ENCODE results near the gene PRDM7.

PRDM7 gene

DNA sequence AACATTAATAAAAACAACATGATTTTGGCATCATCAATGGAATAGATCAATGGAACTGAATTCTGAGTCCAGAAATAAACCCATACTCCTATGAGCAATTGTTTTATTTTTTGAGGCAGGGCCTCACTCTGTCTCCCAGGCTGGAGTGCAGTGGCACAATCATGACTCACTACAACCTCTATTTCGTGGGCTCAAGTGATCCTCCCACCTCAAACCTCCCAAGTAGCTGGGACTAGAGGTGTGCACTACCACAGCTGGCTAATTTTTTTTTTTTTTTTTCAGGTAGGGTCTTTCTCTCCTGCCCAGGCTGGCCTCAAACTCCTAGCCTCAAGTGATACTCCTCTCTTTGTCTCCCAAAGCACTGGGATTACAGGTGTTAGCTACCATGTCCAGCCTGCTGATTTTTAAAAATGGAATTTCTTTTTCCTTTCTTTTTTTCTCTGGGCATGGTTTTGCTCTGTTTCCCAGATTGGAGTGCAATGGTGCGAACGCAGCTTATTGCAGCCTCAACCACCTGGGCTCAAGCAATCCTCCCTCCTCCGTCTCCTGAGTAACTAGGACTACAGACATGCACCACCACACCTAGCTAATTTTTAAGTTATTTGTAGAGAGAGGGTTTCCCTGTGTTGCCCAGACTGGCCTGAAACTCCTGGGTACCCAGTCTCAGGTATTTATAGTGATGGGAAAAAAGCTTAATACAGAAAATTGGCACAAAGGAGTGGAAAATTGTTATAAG, 7.3 kb upstream of the PRDM7 start:
- no peak overlapping the region for H3K4me3 ChIP-seq (ENCODE audit: low read length)

DNA sequence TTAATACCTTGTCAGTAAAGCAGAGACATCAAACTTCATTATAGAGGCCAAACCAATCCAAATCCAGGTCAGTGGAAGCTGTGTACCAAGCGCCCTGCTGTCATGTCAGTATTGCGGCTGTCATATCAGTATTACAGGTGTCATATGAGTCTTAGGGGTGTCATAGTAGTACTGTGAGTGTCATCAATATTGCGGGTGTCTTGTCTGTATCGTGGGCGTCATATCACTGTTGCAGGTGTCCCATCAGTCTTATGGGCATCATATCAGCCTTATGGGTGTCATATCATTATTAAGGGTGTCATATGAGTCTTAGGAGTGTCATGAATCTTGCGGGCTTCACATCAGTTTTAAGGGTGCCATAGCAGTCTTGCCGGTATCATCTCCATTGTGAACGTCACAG, 6.0 kb upstream of the PRDM7 start:
- DNase-seq (ENCODE audit: low read depth) = no peak
- TF ChIP-seq, protein P1, sequence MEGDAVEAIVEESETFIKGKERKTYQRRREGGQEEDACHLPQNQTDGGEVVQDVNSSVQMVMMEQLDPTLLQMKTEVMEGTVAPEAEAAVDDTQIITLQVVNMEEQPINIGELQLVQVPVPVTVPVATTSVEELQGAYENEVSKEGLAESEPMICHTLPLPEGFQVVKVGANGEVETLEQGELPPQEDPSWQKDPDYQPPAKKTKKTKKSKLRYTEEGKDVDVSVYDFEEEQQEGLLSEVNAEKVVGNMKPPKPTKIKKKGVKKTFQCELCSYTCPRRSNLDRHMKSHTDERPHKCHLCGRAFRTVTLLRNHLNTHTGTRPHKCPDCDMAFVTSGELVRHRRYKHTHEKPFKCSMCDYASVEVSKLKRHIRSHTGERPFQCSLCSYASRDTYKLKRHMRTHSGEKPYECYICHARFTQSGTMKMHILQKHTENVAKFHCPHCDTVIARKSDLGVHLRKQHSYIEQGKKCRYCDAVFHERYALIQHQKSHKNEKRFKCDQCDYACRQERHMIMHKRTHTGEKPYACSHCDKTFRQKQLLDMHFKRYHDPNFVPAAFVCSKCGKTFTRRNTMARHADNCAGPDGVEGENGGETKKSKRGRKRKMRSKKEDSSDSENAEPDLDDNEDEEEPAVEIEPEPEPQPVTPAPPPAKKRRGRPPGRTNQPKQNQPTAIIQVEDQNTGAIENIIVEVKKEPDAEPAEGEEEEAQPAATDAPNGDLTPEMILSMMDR (conservative IDR thresholded peaks at IDR 0.05; ENCODE audit: low read depth, low read length) = no peak
- no peak overlapping the region for H3K4me3 ChIP-seq (ENCODE audit: low read length)

More for the DNA sequence above, 7.3 kb upstream of the PRDM7 start:
- TF ChIP-seq, protein P1 (conservative IDR thresholded peaks at IDR 0.05; ENCODE audit: low read depth, low read length) = no peak
- no peak for DNase-seq (ENCODE audit: low read depth)

DNA sequence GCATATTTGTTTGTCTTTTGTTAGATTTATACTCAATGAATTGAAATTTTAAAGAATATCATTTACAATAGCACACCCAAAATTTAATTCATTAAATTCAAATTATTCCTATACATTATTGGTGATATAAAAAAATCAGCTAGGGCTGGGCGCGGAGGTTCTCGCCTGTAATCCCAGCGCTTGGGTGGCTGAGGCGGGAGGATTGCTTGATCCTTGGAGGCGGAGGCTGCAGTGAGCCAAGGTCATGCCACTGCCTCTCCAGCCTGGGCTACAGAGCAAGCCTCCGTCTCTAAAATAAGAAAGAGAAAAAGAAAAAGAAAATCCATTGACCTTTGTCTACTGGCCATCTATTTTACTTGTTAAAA, 4.5 kb upstream of the PRDM7 start:
- no peak for DNase-seq (ENCODE audit: low read depth)
- TF ChIP-seq, protein P1 (conservative IDR thresholded peaks at IDR 0.05; ENCODE audit: low read depth, low read length) = no peak
- H3K4me3 ChIP-seq (ENCODE audit: low read length) = no peak overlapping the region

GRCh38 chr16:90078579-90078895, 1.4 kb upstream of the PRDM7 start:
- TF ChIP-seq, protein P1 (conservative IDR thresholded peaks at IDR 0.05; ENCODE audit: low read depth, low read length) = no peak
- DNase-seq (ENCODE audit: low read depth) = no peak
- no peak overlapping the region for H3K4me3 ChIP-seq (ENCODE audit: low read length)

DNA sequence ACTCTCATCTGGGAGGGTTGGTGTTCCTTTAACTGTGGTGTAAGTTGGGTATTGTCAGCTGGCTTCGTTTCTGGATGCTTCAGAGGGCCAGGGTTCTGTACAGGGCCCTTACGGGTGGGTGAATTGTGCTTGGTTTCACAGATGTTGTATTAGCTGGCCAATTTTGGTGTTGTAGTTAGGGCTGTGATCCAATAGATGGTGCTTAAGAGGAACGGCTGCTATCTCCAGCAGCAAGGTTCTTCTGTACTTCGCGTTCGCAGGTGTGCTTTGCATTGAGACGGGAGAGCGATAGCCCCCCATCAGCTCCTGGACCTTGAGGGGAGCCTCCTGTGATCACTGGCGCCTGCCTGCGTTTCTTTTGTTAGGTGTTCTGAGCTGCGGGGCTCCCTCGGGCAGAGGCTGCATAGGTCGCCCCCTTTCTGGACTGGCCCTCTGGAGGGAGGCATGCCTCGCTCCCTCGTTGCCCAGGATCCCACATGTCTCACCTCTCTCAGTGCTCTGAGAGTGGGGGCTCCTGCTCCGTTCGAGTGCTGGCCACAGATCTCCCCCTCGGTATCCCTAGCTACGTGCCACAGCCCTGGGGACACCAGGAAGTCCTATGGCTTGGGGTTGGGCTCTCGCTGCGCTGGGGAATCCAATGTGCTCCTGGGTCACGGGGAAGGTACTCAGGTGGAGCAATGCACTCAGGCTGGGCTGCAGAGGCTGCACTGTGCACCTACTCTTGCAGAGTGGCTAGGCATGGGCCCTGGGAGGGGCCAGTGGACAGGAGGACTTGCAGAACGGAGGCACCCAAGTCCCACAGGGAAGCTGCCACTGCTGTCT, 837 bp upstream of the PRDM7 start:
- TF ChIP-seq, protein P1 (conservative IDR thresholded peaks at IDR 0.05; ENCODE audit: low read depth, low read length) = no peak
- H3K4me3 ChIP-seq (ENCODE audit: low read length) = peak overlapping the region; percentile 37
- DNase-seq (ENCODE audit: low read depth) = no peak

GRCh38 chr16:90072442-90073105, 4.6 kb downstream of the PRDM7 start:
- DNase-seq (ENCODE audit: low read depth) = no peak
- TF ChIP-seq, protein P1 (conservative IDR thresholded peaks at IDR 0.05; ENCODE audit: low read depth, low read length) = no peak
- no peak overlapping the region for H3K4me3 ChIP-seq (ENCODE audit: low read length)

Data from retinal pigment epithelial cell (primary cell).